ENCODE measurements around the gene GSTCD. TPM values are rescaled to one million over a fixed set of nuclear protein-coding genes. Genes with fewer than 3 reads are reported as not detected.

Gene GSTCD
- total and polyA plus RNA-seq, 2 experiments from 2014 or later: 2.9 to 6.7 TPM

DNA sequence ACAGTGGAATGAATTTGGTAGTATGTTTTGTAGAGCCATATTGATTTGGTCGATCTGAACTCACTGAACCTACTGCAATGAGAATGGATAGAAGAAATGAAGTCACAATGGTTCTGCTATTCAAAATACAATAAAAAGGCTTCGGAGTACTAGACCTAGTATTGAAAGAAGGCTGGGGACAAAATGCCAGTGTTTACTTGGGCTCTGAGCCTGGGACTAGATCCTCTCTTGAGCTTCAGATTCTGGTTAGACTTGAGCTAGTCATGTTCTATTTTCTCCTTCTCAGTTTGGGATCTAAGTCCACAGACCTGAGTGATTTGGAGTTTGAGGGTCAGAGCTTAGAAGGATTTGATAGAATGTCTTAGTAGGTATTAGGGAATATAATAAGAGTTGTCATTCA lies 10.0 kb upstream of the GSTCD start:
- Histone ChIP-seq H3K27ac (no peak overlapping the region), H3K9ac (no peak overlapping the region), H3K9me2 (ENCODE audit: insufficient read depth) (no peaks in the 10 kb centered on the region), H3K9me3 (ENCODE audit: low read depth) (no peaks in the 10 kb centered on the region), H3K36me3 (ENCODE audit: low read depth) (peaks cover 27% of the 10 kb centered on the region), H3K4me1 (ENCODE audit: insufficient read depth) (no peaks in the 10 kb centered on the region), H3F3A (ENCODE audit: insufficient read depth) (no peaks in the 10 kb centered on the region), H3K79me2 (ENCODE audit: insufficient read depth) (peaks cover 29% of the 10 kb centered on the region), H3K4me3 (no peak overlapping the region), H2AFZ (no peak overlapping the region), H3K27me3 (replicated peaks; ENCODE audit: insufficient read depth) (no peaks in the 10 kb centered on the region), H3K4me2 (ENCODE audit: unreplicated experiment) (no peak overlapping the region), H4K20me1 (ENCODE audit: insufficient read depth) (no peaks in the 10 kb centered on the region)
- 98% methylated on average over 2 of the region's 2 CpGs for WGBS, 2 experiments (ENCODE audit: low coverage in 1 of 2, low lambda C conversion rate in 2 of 2, missing lambda C conversion rate in 2 of 2)
- no peak for DNase-seq
- TF ChIP-seq EZH2phosphoT487 (IDR thresholded peaks at IDR 0.05; ENCODE audit: insufficient read depth, low read depth) (no peak), EZH2 (IDR thresholded peaks at IDR 0.05; ENCODE audit: insufficient read depth, poor library complexity, severe bottlenecking) (no peak)
- in situ Hi-C loops (cut with MboI): no loop called here

GRCh38 chr4:105707782-105708180 lies 803 bp upstream of the GSTCD start:
- peak; percentile 25 for DNase-seq
- H3K9me3 ChIP-seq (ENCODE audit: low read depth): no peaks in the 10 kb centered on the region
- H3F3A ChIP-seq (ENCODE audit: insufficient read depth): no peaks in the 10 kb centered on the region
- no peaks in the 10 kb centered on the region for H3K9me2 ChIP-seq (ENCODE audit: insufficient read depth)
- peak overlapping the region; percentile 64 for H3K27ac ChIP-seq
- in situ Hi-C loops (cut with MboI): no loop called here
- TF ChIP-seq EZH2phosphoT487 (IDR thresholded peaks at IDR 0.05; ENCODE audit: insufficient read depth, low read depth) (no peak), EZH2 (IDR thresholded peaks at IDR 0.05; ENCODE audit: insufficient read depth, poor library complexity, severe bottlenecking) (no peak)
- no peaks in the 10 kb centered on the region for H3K27me3 ChIP-seq (replicated peaks; ENCODE audit: insufficient read depth)
- H3K79me2 ChIP-seq (ENCODE audit: insufficient read depth): peaks cover 97% of the 10 kb centered on the region
- H3K9ac ChIP-seq: peak overlapping the region; percentile 88
- 19 to 21% methylated on average over 7 of the region's 7 CpGs for WGBS, 2 experiments (ENCODE audit: low coverage in 1 of 2, low lambda C conversion rate in 2 of 2, missing lambda C conversion rate in 2 of 2)
- peaks cover 21% of the 10 kb centered on the region for H3K4me1 ChIP-seq (ENCODE audit: insufficient read depth)
- H3K4me3 ChIP-seq: peak overlapping the region; percentile 99
- no peaks in the 10 kb centered on the region for H3K36me3 ChIP-seq (ENCODE audit: low read depth)
- H2AFZ ChIP-seq: peak overlapping the region; percentile 98
- peak overlapping the region; percentile 99 for H3K4me2 ChIP-seq (ENCODE audit: unreplicated experiment)
- no peaks in the 10 kb centered on the region for H4K20me1 ChIP-seq (ENCODE audit: insufficient read depth)

GRCh38 chr4:105709081-105709450 lies 482 bp downstream of the GSTCD start:
- H3K27me3 ChIP-seq (replicated peaks; ENCODE audit: insufficient read depth): no peaks in the 10 kb centered on the region
- H3K79me2 ChIP-seq (ENCODE audit: insufficient read depth): peaks cover 89% of the 10 kb centered on the region
- peak overlapping the region; percentile 64 for H3K27ac ChIP-seq
- peak overlapping the region; percentile 99 for H3K4me3 ChIP-seq
- H3K4me2 ChIP-seq (ENCODE audit: unreplicated experiment): peak overlapping the region; percentile 91
- H3K4me1 ChIP-seq (ENCODE audit: insufficient read depth): peaks cover 27% of the 10 kb centered on the region
- 0% methylated on average over 10 to 11 of the region's 11 CpGs for WGBS, 2 experiments (ENCODE audit: low coverage in 1 of 2, low lambda C conversion rate in 2 of 2, missing lambda C conversion rate in 2 of 2)
- no peak for TF ChIP-seq EZH2phosphoT487 (IDR thresholded peaks at IDR 0.05; ENCODE audit: insufficient read depth, low read depth)
- TF ChIP-seq EZH2 (IDR thresholded peaks at IDR 0.05; ENCODE audit: insufficient read depth, poor library complexity, severe bottlenecking): no peak
- H4K20me1 ChIP-seq (ENCODE audit: insufficient read depth): no peaks in the 10 kb centered on the region
- H2AFZ ChIP-seq: peak overlapping the region; percentile 98
- in situ Hi-C loops (cut with MboI): no loop called here
- no peaks in the 10 kb centered on the region for H3K9me3 ChIP-seq (ENCODE audit: low read depth)
- peak; percentile 57 for DNase-seq
- H3K9me2 ChIP-seq (ENCODE audit: insufficient read depth): no peaks in the 10 kb centered on the region
- H3K9ac ChIP-seq: peak overlapping the region; percentile 88
- H3F3A ChIP-seq (ENCODE audit: insufficient read depth): no peaks in the 10 kb centered on the region
- no peaks in the 10 kb centered on the region for H3K36me3 ChIP-seq (ENCODE audit: low read depth)

DNA sequence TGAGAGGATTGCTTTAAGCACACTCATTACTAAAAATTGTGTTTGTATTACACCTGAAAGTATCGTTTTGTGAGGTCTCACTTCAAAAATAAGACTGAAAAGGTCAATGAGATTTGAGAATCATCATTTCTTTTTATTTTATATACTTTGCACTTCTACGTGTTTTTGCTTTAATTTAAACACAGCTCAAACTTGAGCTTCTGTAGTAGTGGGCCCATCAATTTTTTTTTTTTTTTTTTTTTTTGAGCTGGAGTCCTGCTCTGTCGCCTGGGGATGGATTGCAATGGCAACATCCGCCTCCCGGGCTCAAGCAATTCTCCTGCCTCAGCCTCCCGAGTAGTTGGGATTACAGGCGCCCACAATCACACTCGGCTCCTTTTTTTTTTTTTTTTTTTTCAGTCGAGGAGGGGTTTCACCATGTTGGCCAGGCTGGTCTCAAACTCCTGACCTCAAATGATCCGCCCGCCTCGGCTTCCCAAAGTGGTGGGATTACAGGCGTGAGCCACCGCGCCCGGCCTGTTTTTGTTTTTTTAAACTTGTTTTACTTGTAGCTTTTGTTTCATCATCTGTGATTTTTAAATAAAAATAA lies 1.5 kb downstream of the GSTCD start:
- Histone ChIP-seq H3K9me2 (ENCODE audit: insufficient read depth) (no peaks in the 10 kb centered on the region), H3K9me3 (ENCODE audit: low read depth) (no peaks in the 10 kb centered on the region), H3F3A (ENCODE audit: insufficient read depth) (no peaks in the 10 kb centered on the region), H3K27me3 (replicated peaks; ENCODE audit: insufficient read depth) (no peaks in the 10 kb centered on the region), H2AFZ (peak overlapping the region; percentile 98; the same call in 1 of the 2 replicates), H4K20me1 (ENCODE audit: insufficient read depth) (no peaks in the 10 kb centered on the region), H3K4me1 (ENCODE audit: insufficient read depth) (peaks cover 29% of the 10 kb centered on the region), H3K36me3 (ENCODE audit: low read depth) (no peaks in the 10 kb centered on the region), H3K27ac (no peak overlapping the region), H3K4me2 (ENCODE audit: unreplicated experiment) (no peak overlapping the region), H3K4me3 (peak overlapping the region; percentile 99), H3K9ac (peak overlapping the region; percentile 88), H3K79me2 (ENCODE audit: insufficient read depth) (peaks cover 78% of the 10 kb centered on the region)
- in situ Hi-C loops (cut with MboI): no loop called here
- WGBS, 2 experiments (ENCODE audit: low coverage in 1 of 2, low lambda C conversion rate in 2 of 2, missing lambda C conversion rate in 2 of 2): 80 to 83% methylated on average over 16 of the region's 16 CpGs
- TF ChIP-seq EZH2 (IDR thresholded peaks at IDR 0.05; ENCODE audit: insufficient read depth, poor library complexity, severe bottlenecking): no peak
- no peak for DNase-seq
